HEK293T (cell line): ENCODE data around the gene CHD3.

ENCODE experiments used
- BHLHE40 ChIP-seq: fragments of 450-650 bp; IDR thresholded peaks from 2 replicates; pipeline ENCODE4 v1.6.1; 2016; ENCODE audit warnings: mild to moderate bottlenecking, moderate library complexity, borderline replicate concordance
- CTBP1 ChIP-seq: fragments of 450-650 bp; IDR thresholded peaks from 2 replicates; pipeline ENCODE4 v1.6.1; 2016; ENCODE audit warnings: borderline replicate concordance
- FOXA1 ChIP-seq: fragments of 450-650 bp; IDR thresholded peaks from 2 replicates; pipeline ENCODE4 v1.6.1; 2016; ENCODE audit warnings: mild to moderate bottlenecking
- HDGF ChIP-seq: fragments of 450-650 bp; IDR thresholded peaks from 2 replicates; pipeline ENCODE4 v1.6.1; 2017; ENCODE audit warnings: antibody characterized with exemption, borderline replicate concordance
- NFRKB ChIP-seq: fragments of 450-650 bp; IDR thresholded peaks from 2 replicates; pipeline ENCODE4 v1.6.1; 2016; ENCODE audit warnings: mild to moderate bottlenecking, moderate library complexity
- SP1 ChIP-seq: fragments of 450-650 bp; IDR thresholded peaks from 2 replicates; pipeline ENCODE4 v1.6.1; 2017
- SUZ12 ChIP-seq: fragments of 450-650 bp; IDR thresholded peaks from 2 replicates; pipeline ENCODE4 v1.6.1; 2016; ENCODE audit warnings: mild to moderate bottlenecking

DNA sequence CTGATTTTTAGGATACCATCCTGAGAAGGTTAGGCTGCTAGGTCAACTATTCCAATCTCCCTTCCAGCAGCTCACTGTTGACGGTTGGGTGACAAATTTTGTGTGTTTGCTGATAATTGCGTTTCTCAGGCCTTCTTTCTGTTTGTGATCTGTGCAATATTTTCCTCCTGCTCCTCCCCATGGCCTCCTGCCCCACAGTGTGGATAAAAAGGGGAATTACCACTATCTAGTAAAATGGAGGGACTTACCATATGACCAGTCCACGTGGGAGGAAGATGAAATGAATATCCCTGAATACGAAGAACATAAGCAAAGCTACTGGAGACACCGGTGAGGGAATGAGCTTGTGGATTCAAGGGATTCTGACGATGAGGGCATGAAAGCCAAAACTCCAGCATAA lies 9.2 kb downstream of the CHD3 start:
- TF ChIP-seq FOXA1, result no peak
- no peak for TF ChIP-seq HDGF
- TF ChIP-seq NFRKB, result no peak
- no peak for TF ChIP-seq SP1
- no peak for TF ChIP-seq SUZ12
- no peak for TF ChIP-seq CTBP1
- TF ChIP-seq BHLHE40, result no peak
